Heart left ventricle (tissue), 16 donors: ENCODE measurements around the gene PDCD4. TPM values are rescaled to one million over a fixed set of nuclear protein-coding genes. Genes with fewer than 3 reads are reported as not detected.

Experiments
- ATAC-seq, 4 donors: fragments of 200-7000 bp; cut with Tn5 transposase; one replicate each; pipeline ENCODE4 v1.9.1; 2020 to 2022; ENCODE audit warnings: moderate library complexity in 4 of 4, mild to moderate bottlenecking in 3 of 4, moderate number of reproducible peaks in 1 of 4
- DNase-seq, 5 donors: peaks; one replicate each; pipeline ENCODE4 v3.0.0-alpha.2; 2020
- H3K27ac ChIP-seq, 12 donors: fragments of 200-600 bp; sonication (generic) in 4 of 12; one replicate each; pipeline versions ENCODE4 v1.5.0 to v1.8.0; 2016 to 2022; ENCODE audit warnings: mild to moderate bottlenecking in 2 of 12
- H3K27me3 ChIP-seq, 9 donors: fragments of 200-600 bp; sonication (generic) in 2 of 9; one replicate each; pipeline versions ENCODE4 v1.5.1 to v1.8.0; 2016 to 2022; ENCODE audit warnings: mild to moderate bottlenecking in 3 of 9
- H3K36me3 ChIP-seq, 9 donors: fragments of 200-600 bp; sonication (generic) in 2 of 9; one replicate each; pipeline versions ENCODE4 v1.5.0 to v1.8.0; 2018 to 2022; ENCODE audit warnings: mild to moderate bottlenecking in 2 of 9
- H3K4me1 ChIP-seq, 12 donors: fragments of 200-600 bp; sonication (generic) in 4 of 12; one replicate each; pipeline versions ENCODE4 v1.5.0 to v1.8.0; 2016 to 2022; ENCODE audit warnings: mild to moderate bottlenecking in 3 of 12
- H3K4me3 ChIP-seq, 12 donors: fragments of 200-600 bp; sonication (generic) in 4 of 12; one replicate each; pipeline versions ENCODE4 v1.5.0 to v1.8.0; 2017 to 2022; ENCODE audit warnings: mild to moderate bottlenecking in 9 of 12, moderate library complexity in 4 of 12
- H3K9me3 ChIP-seq, 12 donors: fragments of 200-600 bp; sonication (generic) in 4 of 12; one replicate each; pipeline versions ENCODE4 v1.5.0 to v1.8.0; 2016 to 2022; ENCODE audit warnings: mild to moderate bottlenecking in 1 of 12
- POLR2A ChIP-seq, 2 donors: fragments of 450-650 bp; IDR thresholded peaks; one replicate each; pipeline ENCODE4 v1.6.1; 2017; ENCODE audit warnings: antibody characterized with exemption in 2 of 2, mild to moderate bottlenecking in 2 of 2, moderate library complexity in 2 of 2
- WGBS, 4 donors: extraction: QIAGEN DNeasy Blood & Tissue Kit in 2 of 4; methylation state at CpG; one replicate each; pipeline versions ENCODE4 v1.1.5 to v1.1.7; 2013 to 2018; 5-methylcytosine and 5-hydroxymethylcytosine counted together
- intact Hi-C, 10 donors: fragments of 100-400 bp; cut with DNase I; formaldehyde crosslinking; loops; one replicate each; pipeline versions ENCODE4 v1.11.1 to v1.14.2; 2022
- polyA plus RNA-seq, 2 donors: library from polyadenylated mRNA; stranded (reverse); fragments of 200-250 nt; gene quantifications; one replicate each; pipeline ENCODE4 v1.2.3, GENCODE V29; 2013
- total RNA-seq, 9 donors: library from RNA; depleted of rRNA in 2 of 9; stranded (reverse); fragments of >200 nt in 2 of 9; fragmentation: NEBNext Ultra II Directional in 3 of 9; extraction: Animal tissue kit (Norgen Biotek cat#: 25700) in 3 of 9; gene quantifications; one replicate each; pipeline versions ENCODE4 v1.1.0 to v1.2.4, GENCODE V29; 2016 to 2023
- TF ChIP-seq, protein P1 (sequence below), 12 donors: fragments of 200-600 bp; sonication (generic) in 4 of 12; IDR thresholded peaks; one replicate each; pipeline versions ENCODE4 v1.5.0 to v1.8.0; 2018 to 2022; ENCODE audit warnings: antibody characterized with exemption in 12 of 12, mild to moderate bottlenecking in 5 of 12
- donor health status: ischemic (EF 13 %, LVEDD 7.1; RV severe dilation, severe dysfunction).
- donor health status: healthy with polysubstance abuse.
- donor health status: DM: no; HTN: yes; CAD: no.
- donor health status: DM: no; HTN: no; CAD: no.
- donor health status: ischemic (EF 25% LVEDD 6.9; RV normal size, moderate dysfunction).
- donor health status: ischemic (EF 25% LVEDD 5.7; RV mildly dilated, moderate dysfunction).
- donor health status: healthy.
- donor health status: DM: yes; HTN: yes; CAD: no.
- donor health status: ischemic (EF 35%, LVEDD 5.7; RV mildly dilated, moderate dysfunction).
- donor health status: nonischemic (EF 11% LVEDD 7.7; RV severe dilation, severe dysfunction).
- donor health status: DM: yes; HTN: yes; CAD: no.
- donor health status: PGD.
- donor health status: ischemic (EF 29% LVEDD 5.4; RV normal size, mild dysfunction).
- donor health status: nonischemic (EF 23%, LVEDD 6.1; RV moderate dilation, normal function).

The PDCD4 gene
- total and polyA plus RNA-seq, 11 donors, result 18.2 to 73.2 (median 42.6) TPM

DNA sequence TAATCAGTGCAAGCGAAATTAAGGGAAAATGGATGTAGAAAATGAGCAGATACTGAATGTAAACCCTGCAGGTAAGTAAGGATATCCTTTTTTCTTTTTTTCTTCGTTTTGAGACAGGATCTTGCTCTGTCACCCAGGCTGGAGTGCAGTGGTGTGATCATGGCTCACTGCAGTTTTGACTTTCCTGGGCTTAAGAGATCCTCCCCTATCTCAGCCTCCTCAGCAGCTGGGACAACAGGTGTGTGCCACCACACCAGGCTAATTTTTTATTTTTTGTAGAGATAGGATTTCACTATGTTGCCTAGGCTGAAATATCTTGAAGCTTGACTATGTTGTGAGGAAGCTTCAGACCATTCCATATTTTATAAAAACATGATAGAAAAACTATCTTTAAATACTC, 4.3 kb downstream of the PDCD4 start:
- Histone ChIP-seq H3K9me3 (no peaks in the 10 kb centered on the region), H3K4me1 (peaks cover 0 to 42% (median 21%) of the 10 kb centered on the region in 12 donors), H3K27ac (no peak overlapping the region), H3K27me3 (no peaks in the 10 kb centered on the region), H3K4me3 (no peak overlapping the region), H3K36me3 (peaks cover 0 to 52% (median 27%) of the 10 kb centered on the region in 9 donors)
- TF ChIP-seq POLR2A (IDR thresholded peaks at IDR 0.05), result no peak
- TF ChIP-seq, protein P1, sequence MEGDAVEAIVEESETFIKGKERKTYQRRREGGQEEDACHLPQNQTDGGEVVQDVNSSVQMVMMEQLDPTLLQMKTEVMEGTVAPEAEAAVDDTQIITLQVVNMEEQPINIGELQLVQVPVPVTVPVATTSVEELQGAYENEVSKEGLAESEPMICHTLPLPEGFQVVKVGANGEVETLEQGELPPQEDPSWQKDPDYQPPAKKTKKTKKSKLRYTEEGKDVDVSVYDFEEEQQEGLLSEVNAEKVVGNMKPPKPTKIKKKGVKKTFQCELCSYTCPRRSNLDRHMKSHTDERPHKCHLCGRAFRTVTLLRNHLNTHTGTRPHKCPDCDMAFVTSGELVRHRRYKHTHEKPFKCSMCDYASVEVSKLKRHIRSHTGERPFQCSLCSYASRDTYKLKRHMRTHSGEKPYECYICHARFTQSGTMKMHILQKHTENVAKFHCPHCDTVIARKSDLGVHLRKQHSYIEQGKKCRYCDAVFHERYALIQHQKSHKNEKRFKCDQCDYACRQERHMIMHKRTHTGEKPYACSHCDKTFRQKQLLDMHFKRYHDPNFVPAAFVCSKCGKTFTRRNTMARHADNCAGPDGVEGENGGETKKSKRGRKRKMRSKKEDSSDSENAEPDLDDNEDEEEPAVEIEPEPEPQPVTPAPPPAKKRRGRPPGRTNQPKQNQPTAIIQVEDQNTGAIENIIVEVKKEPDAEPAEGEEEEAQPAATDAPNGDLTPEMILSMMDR (IDR thresholded peaks at IDR 0.05), result no peak
- DNase-seq (no peak), ATAC-seq (no peak)
- WGBS, 4 donors, result 67 to 84% (median 82%) methylated on average over 2 of the region's 2 CpGs
- intact Hi-C loops, result loop anchor here in 2 of 10 donors (10.0 kb wide), 2 partner anchors 71 to 371 kb away; no protein-coding TSS in a partner anchor

DNA sequence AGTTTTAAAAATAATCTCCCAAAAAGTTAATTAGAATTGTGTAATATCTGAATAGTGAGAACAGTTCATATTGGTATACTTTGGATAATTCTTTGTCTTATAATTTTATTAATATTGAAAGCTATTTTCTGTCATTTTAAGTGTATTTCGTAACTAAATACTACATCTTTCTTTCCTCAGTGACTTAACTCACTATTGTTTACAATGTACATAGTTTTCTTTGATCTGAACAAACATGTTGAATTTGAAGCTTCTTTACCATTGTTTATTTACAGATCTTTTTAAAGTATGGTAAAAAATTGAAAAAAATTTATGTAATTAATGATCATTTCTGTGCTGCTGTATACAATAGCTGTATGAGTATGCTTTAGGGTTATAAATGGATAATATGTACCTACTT, 5.1 kb downstream of the PDCD4 start:
- no peak for DNase-seq
- ATAC-seq, result no peak
- no peak overlapping the region for H3K4me3 ChIP-seq
- no peak overlapping the region for H3K27ac ChIP-seq
- intact Hi-C loops, result loop anchor here in 2 of 10 donors (10.0 kb wide), 2 partner anchors 72 to 372 kb away; no protein-coding TSS in a partner anchor
- H3K4me1 ChIP-seq, result peaks cover 0 to 39% (median 19%) of the 10 kb centered on the region in 12 donors
- no peaks in the 10 kb centered on the region for H3K27me3 ChIP-seq
- 94 to 99% (median 97%) methylated on average over 1 of the region's 1 CpG for WGBS, 4 donors
- no peaks in the 10 kb centered on the region for H3K9me3 ChIP-seq
- no peak for TF ChIP-seq POLR2A (IDR thresholded peaks at IDR 0.05)
- TF ChIP-seq, protein P1 (IDR thresholded peaks at IDR 0.05), result no peak
- peaks cover 0 to 60% (median 35%) of the 10 kb centered on the region in 9 donors for H3K36me3 ChIP-seq

DNA sequence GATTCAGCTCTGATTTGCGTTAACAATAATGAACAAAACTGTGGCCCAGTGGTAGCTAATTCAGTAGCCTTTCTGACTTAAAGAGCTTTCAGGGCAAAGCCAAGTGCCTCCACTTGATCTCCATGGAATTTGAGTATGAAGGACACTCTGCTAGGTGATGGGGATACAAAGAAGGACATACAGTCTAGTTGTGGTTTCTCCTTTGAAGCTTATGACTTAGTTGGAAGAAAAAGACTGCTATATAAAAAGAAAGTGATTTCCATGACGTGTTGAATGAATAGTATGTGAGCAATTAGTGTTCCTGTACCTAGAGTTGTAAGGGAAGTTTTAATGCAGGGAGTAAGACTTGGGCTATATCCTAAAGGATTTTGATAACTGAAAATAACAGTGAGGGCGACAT, 8.3 kb downstream of the PDCD4 start:
- Histone ChIP-seq H3K4me1 (peaks cover 0 to 37% (median 6%) of the 10 kb centered on the region in 12 donors), H3K36me3 (peaks cover 0 to 92% (median 67%) of the 10 kb centered on the region in 9 donors), H3K27me3 (no peaks in the 10 kb centered on the region), H3K4me3 (no peak overlapping the region), H3K27ac (peak overlapping the region in 2 of 12 donors; percentile 13 to 48), H3K9me3 (no peaks in the 10 kb centered on the region)
- ATAC-seq (peak; percentile 61 to 85 (median 80)), DNase-seq (no peak)
- no peak for TF ChIP-seq POLR2A (IDR thresholded peaks at IDR 0.05)
- TF ChIP-seq, protein P1 (IDR thresholded peaks at IDR 0.05), result no peak
- intact Hi-C loops, result no loop called here
- WGBS, 4 donors, result 62 to 69% (median 63%) methylated on average over 3 of the region's 3 CpGs

DNA sequence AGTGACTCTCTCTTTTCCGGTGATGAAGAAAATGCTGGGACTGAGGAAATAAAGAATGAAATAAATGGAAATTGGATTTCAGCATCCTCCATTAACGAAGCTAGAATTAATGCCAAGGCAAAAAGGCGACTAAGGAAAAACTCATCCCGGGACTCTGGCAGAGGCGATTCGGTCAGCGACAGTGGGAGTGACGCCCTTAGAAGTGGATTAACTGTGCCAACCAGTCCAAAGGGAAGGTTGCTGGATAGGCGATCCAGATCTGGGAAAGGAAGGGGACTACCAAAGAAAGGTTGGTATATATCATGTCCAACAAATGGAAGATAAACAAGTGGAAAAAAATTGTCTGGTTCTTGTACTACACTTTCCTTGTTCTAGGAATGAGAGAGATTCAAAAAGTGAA, 9.5 kb downstream of the PDCD4 start:
- 77 to 85% (median 82%) methylated on average over 9 of the region's 9 CpGs for WGBS, 4 donors
- H3K9me3 ChIP-seq, result no peaks in the 10 kb centered on the region
- H3K4me3 ChIP-seq, result no peak overlapping the region
- no peaks in the 10 kb centered on the region for H3K27me3 ChIP-seq
- peak overlapping the region in 1 of 12 donors; percentile 18 for H3K27ac ChIP-seq
- intact Hi-C loops, result no loop called here
- H3K36me3 ChIP-seq, result peaks cover 0 to 98% (median 80%) of the 10 kb centered on the region in 9 donors
- ATAC-seq (peak in 1 of 4 donors; percentile 60), DNase-seq (no peak)
- peaks cover 0 to 27% (median 4%) of the 10 kb centered on the region in 12 donors for H3K4me1 ChIP-seq
- TF ChIP-seq, protein P1 (IDR thresholded peaks at IDR 0.05), result no peak
- TF ChIP-seq POLR2A (IDR thresholded peaks at IDR 0.05), result no peak
